HEK293T (cell line): ENCODE results near the gene ECT2L.

Experiments used
- CTCF ChIA-PET: fragments of 350-600 bp; formaldehyde crosslinking; extraction: SDS; loops from one replicate; lab custom pipeline; 2021; ENCODE audit warnings: antibody characterized with exemption, inconsistent platforms; lab: Yijun Ruan, JAX
- POLR2A ChIA-PET: fragments of 350-600 bp; formaldehyde crosslinking; extraction: SDS; loops from one replicate; lab custom pipeline; 2020; ENCODE audit warnings: antibody characterized with exemption, inconsistent platforms; lab: Yijun Ruan, JAX
- DNase-seq: peaks from one replicate; pipeline ENCODE4 v3.0.0; 2012; ENCODE audit warnings: mixed read lengths; ENCODE audit errors: extremely low spot score
- ARNT ChIP-seq: fragments of 450-650 bp; IDR thresholded peaks from 2 replicates; pipeline ENCODE4 v1.6.1; 2017; ENCODE audit warnings: mild to moderate bottlenecking
- BHLHE40 ChIP-seq: fragments of 450-650 bp; IDR thresholded peaks from 2 replicates; pipeline ENCODE4 v1.6.1; 2016; ENCODE audit warnings: mild to moderate bottlenecking, moderate library complexity, borderline replicate concordance
- CTBP1 ChIP-seq: fragments of 450-650 bp; IDR thresholded peaks from 2 replicates; pipeline ENCODE4 v1.6.1; 2016; ENCODE audit warnings: borderline replicate concordance
- ELF4 ChIP-seq: fragments of 450-650 bp; IDR thresholded peaks from 2 replicates; pipeline ENCODE4 v1.6.1; 2017; ENCODE audit warnings: antibody characterized with exemption
- FOXA1 ChIP-seq: fragments of 450-650 bp; IDR thresholded peaks from 2 replicates; pipeline ENCODE4 v1.6.1; 2016; ENCODE audit warnings: mild to moderate bottlenecking
- FOXK2 ChIP-seq: fragments of 450-650 bp; IDR thresholded peaks from 2 replicates; pipeline ENCODE4 v1.6.1; 2016; ENCODE audit warnings: mild to moderate bottlenecking
- FOXM1 ChIP-seq: fragments of 450-650 bp; IDR thresholded peaks from 2 replicates; pipeline ENCODE4 v1.6.1; 2017; ENCODE audit warnings: mild to moderate bottlenecking, borderline replicate concordance
- HDGF ChIP-seq: fragments of 450-650 bp; IDR thresholded peaks from 2 replicates; pipeline ENCODE4 v1.6.1; 2017; ENCODE audit warnings: antibody characterized with exemption, borderline replicate concordance
- L3MBTL2 ChIP-seq: fragments of 450-650 bp; conservative IDR thresholded peaks from 2 replicates; pipeline ENCODE4 v1.6.1; 2016; ENCODE audit warnings: mild to moderate bottlenecking
- LEF1 ChIP-seq: fragments of 450-650 bp; IDR thresholded peaks from 2 replicates; pipeline ENCODE4 v1.6.1; 2017; ENCODE audit warnings: mild to moderate bottlenecking, borderline replicate concordance
- NFRKB ChIP-seq: fragments of 450-650 bp; IDR thresholded peaks from 2 replicates; pipeline ENCODE4 v1.6.1; 2016; ENCODE audit warnings: mild to moderate bottlenecking, moderate library complexity
- SP1 ChIP-seq: fragments of 450-650 bp; IDR thresholded peaks from 2 replicates; pipeline ENCODE4 v1.6.1; 2017
- SUZ12 ChIP-seq: fragments of 450-650 bp; IDR thresholded peaks from 2 replicates; pipeline ENCODE4 v1.6.1; 2016; ENCODE audit warnings: mild to moderate bottlenecking
- TARDBP ChIP-seq: fragments of 450-650 bp; IDR thresholded peaks from 2 replicates; pipeline ENCODE4 v1.6.1; 2016
- ZNF384 ChIP-seq: fragments of 450-650 bp; IDR thresholded peaks from 2 replicates; pipeline ENCODE4 v1.6.1; 2016
- TF ChIP-seq, protein P1 (sequence below): fragments of 450-650 bp; IDR thresholded peaks from 2 replicates; pipeline ENCODE4 v1.6.1; 2016

Gene ECT2L

GRCh38 chr6:138873191-138873590 lies 77.3 kb downstream of the ECT2L start:
- POLR2A ChIA-PET = no interaction called here
- TF ChIP-seq, protein P1, sequence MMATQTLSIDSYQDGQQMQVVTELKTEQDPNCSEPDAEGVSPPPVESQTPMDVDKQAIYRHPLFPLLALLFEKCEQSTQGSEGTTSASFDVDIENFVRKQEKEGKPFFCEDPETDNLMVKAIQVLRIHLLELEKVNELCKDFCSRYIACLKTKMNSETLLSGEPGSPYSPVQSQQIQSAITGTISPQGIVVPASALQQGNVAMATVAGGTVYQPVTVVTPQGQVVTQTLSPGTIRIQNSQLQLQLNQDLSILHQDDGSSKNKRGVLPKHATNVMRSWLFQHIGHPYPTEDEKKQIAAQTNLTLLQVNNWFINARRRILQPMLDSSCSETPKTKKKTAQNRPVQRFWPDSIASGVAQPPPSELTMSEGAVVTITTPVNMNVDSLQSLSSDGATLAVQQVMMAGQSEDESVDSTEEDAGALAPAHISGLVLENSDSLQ = no peak
- TF ChIP-seq LEF1 (no peak), ARNT (no peak), TARDBP (no peak), SUZ12 (no peak), CTBP1 (no peak), SP1 (no peak), HDGF (no peak), NFRKB (no peak), ZNF384 (no peak), BHLHE40 (no peak), FOXA1 (no peak), FOXK2 (no peak)
- CTCF ChIA-PET = no interaction called here
- DNase-seq = no peak

DNA sequence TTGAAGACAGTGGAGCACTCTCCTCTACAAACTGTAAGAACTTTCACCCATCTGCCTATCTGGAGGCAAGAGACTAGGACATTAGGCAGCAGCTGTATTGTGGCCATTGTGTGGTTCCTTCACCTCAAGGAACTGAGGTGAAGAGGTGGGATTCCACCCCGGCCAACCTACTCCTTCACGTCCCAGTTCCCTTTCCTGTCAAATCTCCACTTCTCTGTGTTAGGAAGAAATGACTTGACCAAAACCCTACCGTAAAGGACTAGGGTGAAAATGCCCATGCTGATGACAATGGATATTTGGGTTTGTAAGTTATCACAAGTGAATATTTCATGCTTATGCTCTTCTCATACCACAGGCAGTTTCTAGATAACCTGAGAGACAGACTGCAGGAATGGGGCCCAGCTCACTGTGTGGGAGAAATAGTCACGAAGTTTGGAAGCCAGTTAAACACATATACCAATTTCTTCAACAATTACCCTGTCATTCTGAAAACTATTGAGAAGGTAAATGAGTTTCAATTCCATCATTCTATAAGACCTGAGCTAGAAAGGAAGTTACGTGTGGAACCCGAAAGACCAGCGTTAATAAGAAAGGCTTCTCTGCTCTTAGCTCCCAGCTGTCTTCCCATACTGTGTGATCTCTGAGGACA lies 86.6 kb downstream of the ECT2L start:
- TF ChIP-seq SUZ12 (no peak), ELF4 (no peak), L3MBTL2 (no peak), TARDBP (no peak), FOXK2 (no peak), FOXM1 (no peak), FOXA1 (no peak), SP1 (no peak), ARNT (no peak), LEF1 (no peak), NFRKB (no peak), ZNF384 (no peak), HDGF (no peak), BHLHE40 (no peak), CTBP1 (no peak)
- TF ChIP-seq, protein P1 = no peak

GRCh38 chr6:138885156-138885819 lies 89.4 kb downstream of the ECT2L start:
- DNase-seq = no peak
- TF ChIP-seq ZNF384 (no peak), BHLHE40 (no peak), FOXK2 (no peak), ELF4 (no peak), FOXM1 (no peak), SP1 (no peak), NFRKB (no peak), CTBP1 (no peak), L3MBTL2 (no peak)
- TF ChIP-seq, protein P1 = no peak
- CTCF ChIA-PET = interaction anchor here (0.6 kb wide), 2 partner anchors 75 to 103 kb away, joined by 3 read pairs; no protein-coding TSS in a partner anchor
- POLR2A ChIA-PET = no interaction called here

More for the DNA sequence above, 86.6 kb downstream of the ECT2L start:
- CTCF ChIA-PET = interaction anchor here (0.7 kb wide), 1 partner anchor 706 kb away, joined by 3 read pairs; no protein-coding TSS in a partner anchor
- DNase-seq = no peak
- POLR2A ChIA-PET = no interaction called here

GRCh38 chr6:138891255-138891986 lies 95.5 kb downstream of the ECT2L start:
- ChIA-PET CTCF (no interaction called here), POLR2A (no interaction called here)
- DNase-seq = no peak
- no peak for TF ChIP-seq L3MBTL2
- no peak for TF ChIP-seq SP1
- no peak for TF ChIP-seq CTBP1
- TF ChIP-seq ELF4 = no peak
- TF ChIP-seq FOXA1 = no peak
- TF ChIP-seq, protein P1 = no peak

GRCh38 chr6:138896104-138896756 lies 100.3 kb downstream of the ECT2L start:
- no peak for DNase-seq
- CTCF ChIA-PET = no interaction called here
- TF ChIP-seq FOXK2 = no peak
- TF ChIP-seq L3MBTL2 = no peak
- TF ChIP-seq, protein P1 = no peak
- TF ChIP-seq LEF1 = no peak
- no peak for TF ChIP-seq SUZ12
- TF ChIP-seq ARNT = no peak
- no peak for TF ChIP-seq NFRKB
- TF ChIP-seq BHLHE40 = no peak
- no peak for TF ChIP-seq ZNF384
- POLR2A ChIA-PET = no interaction called here
